ENCODE results near the gene DUSP28. TPM values are rescaled to one million over a fixed set of nuclear protein-coding genes. Genes with fewer than 3 reads are reported as not detected.

The DUSP28 gene
- total and polyA plus RNA-seq, 2 of the 8 experiments (the other 6 are each of a cell fraction or from before 2014, with no cell fraction given): 2.1 to 2.3 TPM

DNA sequence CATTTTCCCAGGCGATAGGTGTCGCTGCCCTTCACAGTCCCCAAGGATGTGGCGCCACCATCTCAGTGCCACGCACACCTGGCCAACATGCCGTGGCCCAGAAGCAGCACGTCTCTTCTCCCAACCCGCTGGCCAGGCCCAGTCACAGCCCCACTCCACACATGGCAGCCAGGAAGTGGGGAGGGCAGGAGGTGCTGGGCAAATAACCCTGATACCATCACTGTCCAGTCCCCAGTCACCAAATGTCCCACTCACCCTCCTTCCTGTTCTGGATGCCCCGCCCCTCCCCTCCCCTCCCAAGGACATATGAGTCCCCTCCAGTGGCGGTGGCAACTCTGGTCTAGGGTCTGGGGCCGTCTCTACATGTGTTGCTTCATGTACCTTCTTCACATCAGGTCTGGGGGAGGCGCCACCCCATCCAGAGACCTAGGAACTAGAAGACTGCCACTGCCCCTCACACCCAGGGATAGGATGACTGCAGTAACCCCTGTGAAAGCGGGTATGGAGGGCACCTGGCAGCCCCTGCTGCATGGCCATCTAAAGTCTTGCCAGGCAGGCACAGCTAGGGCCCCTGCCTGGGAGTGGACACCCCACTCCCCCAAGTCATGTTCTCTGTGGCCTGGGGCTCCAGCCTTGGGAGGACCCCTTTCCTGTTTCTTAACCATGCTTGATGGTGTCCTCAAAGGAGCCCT, 19.1 kb downstream of the DUSP28 start (continued):
- TF ChIP-seq E2F6 (IDR thresholded peaks at IDR 0.05) (no peak), SP1 (IDR thresholded peaks at IDR 0.05; ENCODE audit: low read depth, low read length) (no peak), KDM1A (IDR thresholded peaks at IDR 0.05; ENCODE audit: borderline replicate concordance, low read length) (no peak), HDAC6 (IDR thresholded peaks at IDR 0.05; ENCODE audit: low read depth, low read length) (no peak), POU5F1 (IDR thresholded peaks at IDR 0.05; ENCODE audit: low read depth, low read length) (no peak), NANOG (IDR thresholded peaks at IDR 0.05; ENCODE audit: insufficient read depth, low read depth, low read length, poor library complexity, severe bottlenecking) (no peak)

Measured in H1 (cell line).